MCF 10A (cell line): Measurements from ENCODE around the gene PACSIN2. TPM values are rescaled to one million over a fixed set of nuclear protein-coding genes. Genes with fewer than 3 reads are reported as not detected.
A peak's percentile ranks its signal among the peaks of the same experiment; 100 is the strongest.

Experiments
- BruUV-seq: library from RNA; stranded (reverse); fragments of 400-500 nt; replicated peaks from 2 replicates; lab custom pipeline; 2021; lab: Mats Ljungman, UMichigan
- CTCF ChIA-PET: fragments of 300-600 bp; sonication (Branson Sonifier 250); formaldehyde crosslinking; extraction: SDS; loops from one replicate; lab custom pipeline; 2021; ENCODE audit warnings: antibody characterized with exemption, inconsistent platforms; lab: Yijun Ruan, JAX
- POLR2A ChIA-PET: fragments of 300-600, 350-650 bp; sonication (Branson Sonifier 250); formaldehyde crosslinking; extraction: SDS; loops from one replicate; lab custom pipeline; 2020; ENCODE audit warnings: antibody characterized with exemption, inconsistent platforms; lab: Yijun Ruan, JAX
- DNase-seq: peaks from one replicate; pipeline ENCODE4 v3.0.0-alpha.2; 2018; ENCODE audit not compliant: unreplicated experiment
- H3K27ac Mint-ChIP-seq: one replicate; pipeline ENCODE4 v1.8.0; 2022; ENCODE audit warnings: mild to moderate bottlenecking, low read depth, mixed read lengths; ENCODE audit not compliant: unreplicated experiment
- H3K27me3 Mint-ChIP-seq: one replicate; pipeline ENCODE4 v1.8.0; 2022; ENCODE audit warnings: mixed read lengths; ENCODE audit not compliant: insufficient read depth, unreplicated experiment
- H3K36me3 Mint-ChIP-seq: one replicate; pipeline ENCODE4 v1.8.0; 2022; ENCODE audit warnings: mild to moderate bottlenecking, moderate library complexity, mixed read lengths; ENCODE audit not compliant: insufficient read depth, unreplicated experiment
- H3K4me1 Mint-ChIP-seq: one replicate; pipeline ENCODE4 v1.8.0; 2022; ENCODE audit warnings: mixed read lengths; ENCODE audit not compliant: insufficient read depth, unreplicated experiment
- H3K4me3 Mint-ChIP-seq: one replicate; pipeline ENCODE4 v1.8.0; 2022; ENCODE audit warnings: mild to moderate bottlenecking, moderate library complexity, mixed read lengths; ENCODE audit not compliant: unreplicated experiment
- H3K9me3 Mint-ChIP-seq: one replicate; pipeline ENCODE4 v1.8.0; 2022; ENCODE audit warnings: mixed read lengths; ENCODE audit not compliant: unreplicated experiment
- intact Hi-C: fragments of 100-400 bp; cut with micrococcal nuclease; formaldehyde crosslinking; loops from 2 replicates; pipeline ENCODE4 v1.14.1; 2022
- total RNA-seq: library from RNA; stranded (reverse); gene quantifications from 2 replicates; pipeline ENCODE4 v1.2.3, GENCODE V29; 2022
- TF ChIP-seq, protein P1 (sequence below): fragments of 200-600 bp; IDR thresholded peaks from one replicate; pipeline ENCODE4 v1.8.0; 2022; ENCODE audit warnings: antibody characterized with exemption, mild to moderate bottlenecking; ENCODE audit not compliant: unreplicated experiment

Gene PACSIN2
- total RNA-seq, 1 experiment from 2014 or later = 67.3 TPM

- TF ChIP-seq, protein P1, sequence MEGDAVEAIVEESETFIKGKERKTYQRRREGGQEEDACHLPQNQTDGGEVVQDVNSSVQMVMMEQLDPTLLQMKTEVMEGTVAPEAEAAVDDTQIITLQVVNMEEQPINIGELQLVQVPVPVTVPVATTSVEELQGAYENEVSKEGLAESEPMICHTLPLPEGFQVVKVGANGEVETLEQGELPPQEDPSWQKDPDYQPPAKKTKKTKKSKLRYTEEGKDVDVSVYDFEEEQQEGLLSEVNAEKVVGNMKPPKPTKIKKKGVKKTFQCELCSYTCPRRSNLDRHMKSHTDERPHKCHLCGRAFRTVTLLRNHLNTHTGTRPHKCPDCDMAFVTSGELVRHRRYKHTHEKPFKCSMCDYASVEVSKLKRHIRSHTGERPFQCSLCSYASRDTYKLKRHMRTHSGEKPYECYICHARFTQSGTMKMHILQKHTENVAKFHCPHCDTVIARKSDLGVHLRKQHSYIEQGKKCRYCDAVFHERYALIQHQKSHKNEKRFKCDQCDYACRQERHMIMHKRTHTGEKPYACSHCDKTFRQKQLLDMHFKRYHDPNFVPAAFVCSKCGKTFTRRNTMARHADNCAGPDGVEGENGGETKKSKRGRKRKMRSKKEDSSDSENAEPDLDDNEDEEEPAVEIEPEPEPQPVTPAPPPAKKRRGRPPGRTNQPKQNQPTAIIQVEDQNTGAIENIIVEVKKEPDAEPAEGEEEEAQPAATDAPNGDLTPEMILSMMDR = no peak
- peak overlapping the region; percentile 61 for H3K4me3 Mint-ChIP-seq
- H3K4me1 Mint-ChIP-seq = peaks cover 76% of the 10 kb centered on the region
- H3K36me3 Mint-ChIP-seq = peaks cover 6% of the 10 kb centered on the region
- no peaks in the 10 kb centered on the region for H3K27me3 Mint-ChIP-seq
- ChIA-PET CTCF (interaction anchor here (0.6 to 1.2 kb wide), 4 partner anchors 10 to 967 kb away, joined by 3 to 5 read pairs (median 4); no protein-coding TSS in a partner anchor), POLR2A (interaction anchor here (0.8 to 3.6 kb wide), 9 partner anchors 10 to 320 kb away, joined by 3 to 52 read pairs (median 3); partner anchors contain the start of genes PACSIN2 and POLDIP3)
- no peaks in the 10 kb centered on the region for H3K9me3 Mint-ChIP-seq
- DNase-seq = no peak
- H3K27ac Mint-ChIP-seq = peak overlapping the region; percentile 99
- TSS peak; percentile 87 for BruUV-seq
- intact Hi-C loops = loop anchor here (10.0 kb wide), 1 partner anchor 100 kb away; no protein-coding TSS in a partner anchor
These were observed 80.6 kb downstream of the PACSIN2 start for GRCh38 chr22:42934338-42934737.

- Mint-ChIP-seq H3K4me1 (peaks cover 80% of the 10 kb centered on the region), H3K4me3 (peak overlapping the region; percentile 61), H3K9me3 (no peaks in the 10 kb centered on the region), H3K27ac (peak overlapping the region; percentile 99), H3K36me3 (peaks cover 6% of the 10 kb centered on the region), H3K27me3 (no peaks in the 10 kb centered on the region)
- DNase-seq = peak; percentile 78
- TF ChIP-seq, protein P1 = no peak
- intact Hi-C loops = loop anchor here (10.0 kb wide), 1 partner anchor 101 kb away; no protein-coding TSS in a partner anchor
- BruUV-seq = TSS peak; percentile 81
- ChIA-PET CTCF (interaction anchor here (0.7 to 1.2 kb wide), 2 partner anchors 9 to 57 kb away, joined by 3 to 4 read pairs; no protein-coding TSS in a partner anchor), POLR2A (interaction anchor here (0.7 to 3.6 kb wide), 11 partner anchors 10 to 413 kb away, joined by 3 to 52 read pairs (median 3); partner anchors contain the start of genes PACSIN2 and POLDIP3)
These were observed 81.4 kb downstream of the PACSIN2 start for GRCh38 chr22:42933485-42934091.

- H3K9me3 Mint-ChIP-seq = no peaks in the 10 kb centered on the region
- DNase-seq = peak; percentile 41
- no TSS peak for BruUV-seq
- H3K4me1 Mint-ChIP-seq = peaks cover 76% of the 10 kb centered on the region
- peak overlapping the region; percentile 61 for H3K4me3 Mint-ChIP-seq
- H3K36me3 Mint-ChIP-seq = peaks cover 6% of the 10 kb centered on the region
- POLR2A ChIA-PET = interaction anchor here (1.3 to 3.6 kb wide), 3 partner anchors 11 to 82 kb away, joined by 8 to 52 read pairs (median 12); partner anchors contain the start of gene PACSIN2
- intact Hi-C loops = loop anchor here (10.0 kb wide), 1 partner anchor 102 kb away; no protein-coding TSS in a partner anchor
- H3K27me3 Mint-ChIP-seq = no peaks in the 10 kb centered on the region
- CTCF ChIA-PET = interaction anchor here (1.2 kb wide), 1 partner anchor 57 kb away, joined by 3 read pairs; no protein-coding TSS in a partner anchor
- TF ChIP-seq, protein P1 = no peak
- peak overlapping the region; percentile 99 for H3K27ac Mint-ChIP-seq
These were observed 82.0 kb downstream of the PACSIN2 start for GRCh38 chr22:42932857-42933484.

DNA sequence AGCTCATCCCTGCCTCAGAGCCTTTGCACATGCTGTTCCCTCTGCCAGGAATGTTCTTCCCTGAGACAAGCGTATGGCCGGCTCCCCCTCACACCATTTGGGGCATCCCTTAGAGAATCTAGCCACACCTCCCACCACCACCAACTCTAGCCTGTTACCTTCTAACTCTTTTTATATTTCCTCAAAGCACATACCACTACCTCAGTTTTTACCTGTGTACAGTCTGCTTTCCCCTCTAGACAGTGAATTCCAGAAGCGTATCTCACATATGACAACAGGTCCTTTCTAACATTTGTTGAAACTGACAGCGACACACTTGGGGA lies 82.8 kb downstream of the PACSIN2 start:
- BruUV-seq = no TSS peak
- Mint-ChIP-seq H3K4me3 (no peak overlapping the region), H3K27ac (peak overlapping the region; percentile 99), H3K27me3 (no peaks in the 10 kb centered on the region), H3K4me1 (peaks cover 68% of the 10 kb centered on the region), H3K9me3 (no peaks in the 10 kb centered on the region), H3K36me3 (peaks cover 6% of the 10 kb centered on the region)
- ChIA-PET POLR2A (interaction anchor here (0.9 kb wide), 1 partner anchor 9 kb away, joined by 4 read pairs; no protein-coding TSS in a partner anchor), CTCF (no interaction called here)
- TF ChIP-seq, protein P1 = no peak
- DNase-seq = no peak
- intact Hi-C loops = loop anchor here (10.0 kb wide), 1 partner anchor 103 kb away; no protein-coding TSS in a partner anchor
